ENCODE measurements around the gene LRP1B.
"Not testable (repeated sequence)": the region's sequence is repeated elsewhere in the genome, so short reads cannot be mapped to it uniquely, and the experiment has no call there.

The LRP1B gene

DNA sequence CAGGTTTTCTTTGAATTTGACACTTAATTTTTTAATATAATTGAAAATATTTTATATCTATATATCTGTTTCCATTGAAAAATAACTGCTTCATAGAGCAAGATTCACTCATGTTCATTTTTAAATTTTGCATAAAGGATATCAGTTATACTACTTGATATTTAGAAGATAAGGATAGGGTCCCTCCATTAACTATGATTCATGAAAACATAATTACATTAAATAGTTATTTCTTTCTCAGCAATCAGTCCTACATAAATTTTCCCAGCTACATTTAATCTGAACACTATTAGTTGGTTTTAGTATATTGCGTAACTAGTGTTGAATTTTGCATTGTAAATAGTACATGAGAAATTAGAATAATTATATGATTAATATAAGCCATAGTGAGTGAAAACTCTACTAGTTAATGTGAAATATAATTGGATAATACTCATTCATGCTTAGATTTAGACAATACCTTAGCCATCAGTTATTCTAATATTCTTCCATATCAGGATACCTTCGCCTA is 42.7 kb downstream of the LRP1B start:
- Histone ChIP-seq H3K4me3 (no peak overlapping the region), H3K27ac (no peak overlapping the region)
- no peak for TF ChIP-seq CTCF (IDR thresholded peaks at IDR 0.05)
- DNase-seq (ENCODE audit: low spot score) = no peak

GRCh38 chr2:142087585-142087984 is 43.2 kb downstream of the LRP1B start:
- not testable (repeated sequence) for H3K27ac ChIP-seq; H3K4me3 ChIP-seq; DNase-seq (ENCODE audit: low spot score)

GRCh38 chr2:142082368-142082767 is 48.4 kb downstream of the LRP1B start:
- Histone ChIP-seq H3K4me3 (no peak overlapping the region), H3K27ac (no peak overlapping the region)
- DNase-seq (ENCODE audit: low spot score) = no peak
- TF ChIP-seq CTCF (IDR thresholded peaks at IDR 0.05) = no peak

GRCh38 chr2:142076317-142076716 is 54.5 kb downstream of the LRP1B start:
- TF ChIP-seq CTCF (IDR thresholded peaks at IDR 0.05) = no peak
- H3K4me3 ChIP-seq = no peak overlapping the region
- H3K27ac ChIP-seq = no peak overlapping the region
- no peak for DNase-seq (ENCODE audit: low spot score)

GRCh38 chr2:142075826-142076225 is 55.0 kb downstream of the LRP1B start:
- Histone ChIP-seq H3K27ac (no peak overlapping the region), H3K4me3 (no peak overlapping the region)
- no peak for TF ChIP-seq CTCF (IDR thresholded peaks at IDR 0.05)
- DNase-seq (ENCODE audit: low spot score) = no peak

DNA sequence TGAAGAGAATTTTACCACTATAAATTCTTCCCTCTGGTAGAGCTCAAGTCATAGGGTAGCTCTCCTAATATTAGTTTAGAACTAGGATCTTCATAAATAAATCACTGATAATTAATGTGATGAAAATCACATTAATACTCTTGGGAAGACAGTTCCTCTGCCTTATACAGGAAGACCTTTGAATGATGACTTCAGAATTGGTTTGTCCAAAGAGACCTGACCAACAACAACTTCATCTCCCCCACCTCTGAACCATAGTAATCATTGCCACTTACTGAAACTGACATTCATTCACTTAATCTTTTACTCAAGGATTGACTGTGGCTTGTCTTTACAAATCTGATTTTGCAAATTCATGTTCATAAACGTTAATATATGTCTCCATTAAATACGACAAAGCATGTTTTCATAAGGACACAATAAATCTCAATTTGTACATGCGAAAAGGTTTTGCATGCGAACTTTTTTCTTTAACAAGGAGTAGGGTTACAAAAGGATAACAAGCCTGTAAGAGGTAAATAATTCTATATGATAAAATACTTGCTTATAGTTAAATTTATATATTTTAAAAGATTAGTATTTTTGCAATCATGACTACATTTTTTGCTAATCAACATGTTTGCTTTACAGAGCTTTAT is 61.4 kb downstream of the LRP1B start:
- Histone ChIP-seq H3K27ac (no peak overlapping the region), H3K4me3 (no peak overlapping the region)
- TF ChIP-seq CTCF (IDR thresholded peaks at IDR 0.05) = no peak
- DNase-seq (ENCODE audit: low spot score) = no peak

GRCh38 chr2:142065700-142066099 is 65.1 kb downstream of the LRP1B start:
- Histone ChIP-seq H3K27ac (no peak overlapping the region), H3K4me3 (no peak overlapping the region)
- DNase-seq (ENCODE audit: low spot score) = no peak
- TF ChIP-seq CTCF (IDR thresholded peaks at IDR 0.05) = no peak

Measured in coronary artery (tissue), 2 donors.